ENCODE results near the gene FGF3.
"Not testable (repeated sequence)": the region's sequence is repeated elsewhere in the genome, so short reads cannot be mapped to it uniquely, and the experiment has no call there.

Gene FGF3

DNA sequence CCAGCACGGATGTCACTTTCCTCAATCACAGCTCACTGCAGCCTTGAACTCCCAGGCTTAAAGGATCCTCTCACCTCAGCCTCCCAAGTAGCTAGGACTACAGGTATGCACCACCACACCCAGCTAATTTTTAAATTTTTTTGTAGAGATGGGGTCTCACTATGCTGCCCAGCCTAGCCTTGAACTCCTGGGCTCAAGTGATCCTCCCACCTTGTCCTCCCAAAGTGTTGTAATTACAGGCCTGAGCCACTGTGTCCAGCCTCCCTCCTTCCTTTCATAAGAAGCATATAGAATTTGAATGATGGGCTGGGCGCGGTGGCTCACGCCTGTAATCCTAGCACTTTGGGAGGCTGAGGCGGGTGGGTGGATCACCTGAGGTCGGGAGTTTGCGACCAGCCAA, 54.3 kb downstream of the FGF3 start:
- not testable (repeated sequence) for DNase-seq

DNA sequence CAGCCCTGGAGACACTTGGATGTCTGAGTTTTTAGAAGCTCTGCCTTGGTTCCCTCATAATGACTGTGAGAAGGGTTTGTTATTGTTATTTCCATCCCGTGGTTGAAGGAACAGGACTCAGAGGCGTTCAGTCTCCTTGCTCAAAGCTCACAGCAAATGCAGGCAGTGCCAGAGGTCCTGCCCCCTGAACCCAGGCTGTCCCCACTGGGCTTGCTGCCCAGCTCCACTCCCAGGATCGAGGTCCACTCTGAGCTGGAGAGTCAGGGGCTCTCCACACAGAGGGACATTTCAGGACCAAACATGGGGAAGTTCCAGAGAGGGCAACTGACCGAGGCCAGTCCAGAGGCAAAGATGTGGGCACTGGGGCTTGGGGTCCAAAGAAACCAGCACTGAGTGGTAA, 58.9 kb downstream of the FGF3 start:
- DNase-seq: no peak

Measured in eye (tissue), 1 donor.